GM12872 (cell line): ENCODE data around the gene MAGI2.

Source experiments
- CTCF ChIP-seq: IDR thresholded peaks from 3 replicates; pipeline ENCODE4 v1.5.1; 2011; ENCODE audit warnings: low read depth, mild to moderate bottlenecking, low read length, moderate library complexity; ENCODE audit not compliant: insufficient read depth

Gene MAGI2

GRCh38 chr7:78585980-78586379, 867.5 kb downstream of the MAGI2 start:
- no peak for TF ChIP-seq CTCF

- TF ChIP-seq CTCF, result no peak
Measured at GRCh38 chr7:78578686-78579085, 874.8 kb downstream of the MAGI2 start.

GRCh38 chr7:78576236-78576635, 877.2 kb downstream of the MAGI2 start:
- no peak for TF ChIP-seq CTCF

GRCh38 chr7:78571292-78571691, 882.2 kb downstream of the MAGI2 start:
- no peak for TF ChIP-seq CTCF

GRCh38 chr7:78568690-78569089, 884.8 kb downstream of the MAGI2 start:
- no peak for TF ChIP-seq CTCF

- TF ChIP-seq CTCF, result no peak
Measured at GRCh38 chr7:78567836-78568235, 885.6 kb downstream of the MAGI2 start.

- no peak for TF ChIP-seq CTCF
Measured at GRCh38 chr7:78565784-78566183, 887.7 kb downstream of the MAGI2 start.

- TF ChIP-seq CTCF, result no peak
Measured at GRCh38 chr7:78563191-78563590, 890.3 kb downstream of the MAGI2 start.
